Measurements from ENCODE around the gene SLC6A12.

The SLC6A12 gene

DNA sequence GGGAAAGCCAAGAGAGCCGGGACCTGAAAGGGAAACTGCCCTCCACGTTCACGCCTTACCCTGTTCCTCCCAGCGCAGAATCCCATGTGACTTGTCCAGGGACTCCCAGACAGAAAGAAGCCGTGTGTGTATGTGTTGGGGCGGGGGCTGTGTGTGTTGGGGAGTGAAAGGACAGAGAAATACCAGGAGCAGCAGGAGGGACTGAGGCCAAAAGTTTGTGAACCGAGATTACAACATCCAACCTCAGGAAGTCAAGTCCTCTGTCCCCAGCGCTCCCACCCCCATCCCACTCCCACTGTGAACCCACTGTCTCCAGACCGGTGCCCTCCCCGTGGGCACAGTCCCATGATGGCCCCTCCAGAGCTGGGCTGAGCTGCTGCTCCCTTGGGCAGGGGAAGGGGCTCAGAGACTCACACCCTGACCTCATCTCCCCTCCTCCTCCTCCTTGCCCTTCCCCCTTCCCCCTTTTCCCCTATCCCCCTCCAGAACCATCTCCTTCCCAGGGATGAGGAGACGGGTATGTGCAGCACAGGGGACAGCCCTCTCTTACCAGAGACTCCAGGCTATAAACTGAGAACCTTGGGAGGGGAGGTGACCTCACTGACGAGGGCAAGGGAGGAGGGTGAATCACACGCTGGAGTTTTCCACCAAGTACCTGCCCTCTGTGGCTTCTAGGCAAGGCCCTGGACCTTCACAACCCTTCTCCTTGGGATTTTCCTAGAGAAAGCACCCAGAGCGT is at the start of gene SLC6A12:
Gene SLC6A12, minus strand, starts transcription at position 155 of the 739 bp plus-strand sequence. CDS start 4,171 bp downstream, outside the sequence.
- Mint-ChIP-seq H3K4me3 (peak within 1 kb of the TSS in 1 of 2 donors; percentile 40), H3K36me3 (no peaks in the 10 kb centered on the region), H3K4me1 (peaks cover 12 to 19% of the 10 kb centered on the region in 2 donors), H3K27ac (no peak within 1 kb of the TSS), H3K9me3 (no peaks in the 10 kb centered on the region), H3K27me3 (peaks cover 47 to 54% of the 10 kb centered on the region in 2 donors)
- ATAC-seq (replicated peaks) = no peak
- no peak for DNase-seq

DNA sequence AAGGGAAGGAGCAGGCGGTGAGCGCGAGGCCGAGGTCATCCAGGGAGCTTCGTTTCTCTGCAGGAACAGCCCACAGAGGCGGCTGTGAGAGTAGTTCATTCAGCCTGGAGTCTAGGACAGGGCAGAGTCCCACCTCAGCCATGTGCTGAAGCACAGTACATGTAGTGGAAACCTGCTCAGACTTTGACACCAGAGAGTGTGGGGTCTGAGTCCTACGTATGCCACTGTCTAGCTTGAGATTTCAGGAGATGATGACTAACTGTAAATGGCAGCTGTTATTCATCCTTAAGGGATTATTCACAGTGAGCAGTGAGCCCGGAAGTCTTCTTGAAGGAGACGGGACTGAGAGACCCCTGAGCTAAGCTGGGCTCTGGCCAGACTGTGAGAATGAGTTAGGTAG is 49.6 kb upstream of the SLC6A12 start:
- H3K27ac Mint-ChIP-seq = no peak overlapping the region
- no peaks in the 10 kb centered on the region for H3K4me1 Mint-ChIP-seq
- DNase-seq (no peak), ATAC-seq (replicated peaks) (no peak)
- peaks cover 8 to 28% of the 10 kb centered on the region in 2 donors for H3K27me3 Mint-ChIP-seq
- no peaks in the 10 kb centered on the region for H3K9me3 Mint-ChIP-seq
- peaks cover 3% of the 10 kb centered on the region in 2 donors for H3K36me3 Mint-ChIP-seq
- H3K4me3 Mint-ChIP-seq = no peak overlapping the region

DNA sequence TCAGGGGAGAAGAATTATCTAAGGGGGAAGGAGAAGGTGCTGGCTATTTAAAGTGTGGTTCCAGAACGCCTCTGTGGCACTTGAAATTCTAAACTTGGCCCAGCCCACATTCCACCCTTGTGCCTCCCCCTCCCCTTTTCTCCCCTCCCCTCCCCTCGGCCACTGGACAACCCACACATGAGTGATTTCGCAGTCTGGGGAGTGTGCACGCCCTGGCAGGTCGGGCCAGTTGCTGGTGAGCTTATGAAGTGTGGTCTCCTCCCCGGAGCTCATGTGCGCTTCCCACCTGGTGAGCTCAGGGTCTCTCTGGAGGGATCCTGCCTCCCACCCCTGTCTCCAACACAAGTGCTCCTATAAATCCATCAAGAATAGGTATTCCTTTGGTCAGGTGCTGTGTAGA is 48.9 kb upstream of the SLC6A12 start, which contains the start of gene SLC6A13:
Gene SLC6A13, minus strand, starts transcription at position 20 of the 400 bp plus-strand sequence. CDS start 2,784 bp downstream, outside the sequence.
- Mint-ChIP-seq H3K36me3 (peaks cover 3% of the 10 kb centered on the region in 2 donors), H3K4me3 (no peak within 1 kb of the TSS), H3K27ac (no peak within 1 kb of the TSS), H3K9me3 (no peaks in the 10 kb centered on the region), H3K27me3 (peaks cover 16 to 35% of the 10 kb centered on the region in 2 donors), H3K4me1 (no peaks in the 10 kb centered on the region)
- no peak for ATAC-seq (replicated peaks)
- no peak for DNase-seq

DNA sequence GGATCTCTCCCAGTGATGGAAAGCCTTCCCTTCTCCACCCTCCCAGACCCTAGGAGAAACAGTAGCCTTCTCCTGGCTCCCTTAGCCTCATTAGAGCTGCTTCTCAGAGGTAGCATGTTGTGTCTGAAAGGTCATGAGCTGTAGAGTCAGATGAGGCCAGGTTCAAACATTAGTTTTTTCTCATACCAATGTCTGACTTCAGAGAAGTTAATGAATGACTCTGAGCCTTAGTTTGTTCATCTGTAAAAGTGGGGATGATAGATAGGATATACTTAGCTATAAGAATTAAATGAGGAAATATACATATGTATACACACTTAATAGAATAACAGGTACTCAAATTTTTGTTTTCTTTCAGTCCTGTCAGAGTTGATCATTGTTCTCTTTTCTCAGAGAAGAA is 48.2 kb upstream of the SLC6A12 start:
- ATAC-seq (replicated peaks) (no peak), DNase-seq (no peak)
- Mint-ChIP-seq H3K4me1 (no peaks in the 10 kb centered on the region), H3K36me3 (peaks cover 3% of the 10 kb centered on the region in 2 donors), H3K27me3 (peaks cover 21 to 42% of the 10 kb centered on the region in 2 donors), H3K27ac (no peak overlapping the region), H3K9me3 (no peaks in the 10 kb centered on the region), H3K4me3 (no peak overlapping the region)

DNA sequence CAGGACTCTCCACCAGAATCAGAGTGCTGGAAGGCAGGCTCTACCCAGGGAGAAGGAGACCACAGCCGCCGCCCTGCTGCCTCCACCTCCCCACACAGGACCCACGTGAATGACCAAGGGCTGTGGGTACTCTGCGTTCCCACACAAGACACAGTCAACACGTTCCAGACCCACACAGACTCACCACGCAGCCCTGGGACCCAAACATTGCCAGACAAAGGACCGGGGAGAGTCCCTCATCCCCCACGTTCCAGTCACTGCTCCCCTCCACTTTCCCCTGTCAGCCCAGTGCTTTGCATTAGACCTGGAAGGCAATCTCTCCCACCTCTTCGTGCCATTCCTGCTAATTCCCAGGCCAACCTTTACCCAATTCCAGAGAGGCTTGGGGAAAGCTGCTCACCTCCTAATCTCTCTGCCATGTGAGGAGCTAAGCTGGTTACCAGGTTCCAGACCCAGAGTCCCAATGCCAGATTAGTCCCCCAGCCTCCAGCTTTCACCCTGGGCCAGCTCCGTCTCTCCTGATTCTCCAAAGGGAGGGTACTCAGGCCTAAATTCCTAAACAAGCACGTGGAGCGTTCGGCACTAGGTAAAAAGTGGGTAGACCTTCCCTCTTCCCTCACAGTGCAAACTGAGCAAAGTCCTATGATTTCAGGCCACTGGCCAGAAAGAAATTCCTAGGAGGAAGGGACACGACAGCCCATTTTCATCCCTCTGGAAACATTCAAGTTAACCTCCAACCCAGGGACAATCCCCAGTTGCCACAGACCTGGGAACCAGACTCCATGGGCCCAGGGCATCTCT is 43.8 kb upstream of the SLC6A12 start:
- Mint-ChIP-seq H3K27ac (no peak overlapping the region), H3K36me3 (no peaks in the 10 kb centered on the region), H3K27me3 (peaks cover 40 to 63% of the 10 kb centered on the region in 2 donors), H3K9me3 (no peaks in the 10 kb centered on the region), H3K4me3 (no peak overlapping the region), H3K4me1 (no peaks in the 10 kb centered on the region)
- no peak for ATAC-seq (replicated peaks)
- DNase-seq = no peak

DNA sequence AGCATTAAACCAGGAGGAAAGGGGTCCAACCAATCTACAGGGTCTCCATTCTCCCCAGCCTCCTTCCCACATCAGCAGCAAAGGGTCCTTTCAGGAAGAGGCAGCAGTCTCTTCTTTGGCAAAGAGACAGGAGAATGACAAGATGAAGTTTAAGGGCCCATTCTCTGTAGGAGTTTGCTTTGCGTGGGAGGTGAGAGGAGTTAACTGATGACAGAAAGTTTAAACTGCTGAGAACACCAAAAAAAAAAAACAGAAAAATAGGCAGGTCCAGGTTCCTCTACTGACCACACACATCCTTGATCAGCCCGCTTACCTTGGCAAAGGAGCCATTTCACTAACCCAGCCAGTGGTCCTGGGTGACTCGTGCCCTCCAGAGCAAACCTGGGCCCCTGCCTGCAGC is 43.0 kb upstream of the SLC6A12 start:
- no peak overlapping the region for H3K4me3 Mint-ChIP-seq
- DNase-seq (no peak), ATAC-seq (replicated peaks) (no peak)
- H3K27ac Mint-ChIP-seq = no peak overlapping the region
- H3K4me1 Mint-ChIP-seq = no peaks in the 10 kb centered on the region
- H3K9me3 Mint-ChIP-seq = no peaks in the 10 kb centered on the region
- no peaks in the 10 kb centered on the region for H3K36me3 Mint-ChIP-seq
- H3K27me3 Mint-ChIP-seq = peaks cover 40 to 59% of the 10 kb centered on the region in 2 donors

DNA sequence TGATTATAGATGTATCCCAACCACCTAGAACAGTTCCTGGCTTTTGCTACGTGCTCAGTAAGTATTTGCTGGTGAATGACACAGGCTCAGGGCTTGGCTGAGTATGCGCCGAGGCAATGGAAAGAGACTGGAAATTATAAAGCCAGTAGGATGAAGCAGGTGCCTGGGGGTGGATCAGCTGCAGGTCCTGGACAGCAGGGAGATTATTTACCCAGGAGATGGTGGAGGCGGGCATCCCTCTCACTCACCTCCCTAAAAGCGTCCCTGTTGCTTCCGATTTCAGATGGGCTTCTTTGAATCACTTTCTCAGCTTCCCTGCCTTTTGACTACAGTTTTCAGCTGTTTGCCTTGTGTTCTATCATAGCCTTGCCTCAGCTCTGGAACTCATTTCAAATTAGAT is 42.3 kb upstream of the SLC6A12 start:
- H3K4me1 Mint-ChIP-seq = no peaks in the 10 kb centered on the region
- H3K9me3 Mint-ChIP-seq = no peaks in the 10 kb centered on the region
- no peak overlapping the region for H3K27ac Mint-ChIP-seq
- DNase-seq (no peak), ATAC-seq (replicated peaks) (no peak)
- no peaks in the 10 kb centered on the region for H3K36me3 Mint-ChIP-seq
- H3K4me3 Mint-ChIP-seq = no peak overlapping the region
- H3K27me3 Mint-ChIP-seq = peaks cover 40 to 53% of the 10 kb centered on the region in 2 donors

DNA sequence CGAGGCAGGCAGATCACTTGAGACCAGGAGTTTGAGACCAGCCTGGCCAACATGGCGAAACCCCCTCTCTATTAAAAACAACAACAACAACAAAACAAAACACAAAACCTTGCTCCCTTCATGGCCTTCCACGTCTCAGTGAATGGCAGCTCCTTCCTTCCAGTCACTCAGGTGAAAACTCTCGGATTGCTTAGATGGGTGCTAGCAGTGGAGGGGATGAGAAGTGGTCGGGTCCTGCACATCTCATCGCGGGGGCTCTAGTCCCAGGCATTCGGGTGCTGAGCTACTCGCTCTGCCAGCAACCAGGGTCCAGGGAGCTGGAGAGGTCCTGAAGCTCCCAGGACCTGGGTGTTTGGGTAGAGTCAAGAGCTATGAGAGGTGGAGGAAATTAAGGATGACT is 41.0 kb upstream of the SLC6A12 start:
- no peaks in the 10 kb centered on the region for H3K4me1 Mint-ChIP-seq
- DNase-seq = no peak
- H3K9me3 Mint-ChIP-seq = no peaks in the 10 kb centered on the region
- H3K27ac Mint-ChIP-seq = no peak overlapping the region
- no peak for ATAC-seq (replicated peaks)
- H3K27me3 Mint-ChIP-seq = peaks cover 35 to 48% of the 10 kb centered on the region in 2 donors
- no peak overlapping the region for H3K4me3 Mint-ChIP-seq
- H3K36me3 Mint-ChIP-seq = no peaks in the 10 kb centered on the region

DNA sequence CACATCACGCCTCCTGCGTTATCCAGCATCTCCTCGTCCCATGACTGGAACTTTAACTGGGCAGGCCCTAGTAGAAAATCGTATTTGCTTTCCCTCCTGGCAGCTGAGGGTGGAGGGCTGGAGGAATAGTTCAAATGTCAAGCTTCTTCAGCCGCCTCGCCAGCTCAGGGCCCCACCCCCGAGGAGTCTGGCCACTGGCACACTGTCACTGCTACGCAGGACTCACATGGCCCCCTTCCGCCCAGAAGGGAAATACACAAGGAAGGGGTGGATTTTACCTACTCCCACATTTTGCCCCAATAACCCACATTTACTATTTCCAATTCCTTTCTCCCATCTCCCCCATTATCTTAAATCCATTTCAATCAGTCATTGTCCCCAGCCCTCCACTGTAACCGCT is 40.1 kb upstream of the SLC6A12 start:
- Mint-ChIP-seq H3K27ac (no peak overlapping the region), H3K27me3 (peaks cover 33 to 47% of the 10 kb centered on the region in 2 donors), H3K9me3 (peaks cover under 1 to 1% of the 10 kb centered on the region in 2 donors), H3K4me1 (no peaks in the 10 kb centered on the region), H3K36me3 (no peaks in the 10 kb centered on the region), H3K4me3 (no peak overlapping the region)
- DNase-seq (no peak), ATAC-seq (replicated peaks) (no peak)

DNA sequence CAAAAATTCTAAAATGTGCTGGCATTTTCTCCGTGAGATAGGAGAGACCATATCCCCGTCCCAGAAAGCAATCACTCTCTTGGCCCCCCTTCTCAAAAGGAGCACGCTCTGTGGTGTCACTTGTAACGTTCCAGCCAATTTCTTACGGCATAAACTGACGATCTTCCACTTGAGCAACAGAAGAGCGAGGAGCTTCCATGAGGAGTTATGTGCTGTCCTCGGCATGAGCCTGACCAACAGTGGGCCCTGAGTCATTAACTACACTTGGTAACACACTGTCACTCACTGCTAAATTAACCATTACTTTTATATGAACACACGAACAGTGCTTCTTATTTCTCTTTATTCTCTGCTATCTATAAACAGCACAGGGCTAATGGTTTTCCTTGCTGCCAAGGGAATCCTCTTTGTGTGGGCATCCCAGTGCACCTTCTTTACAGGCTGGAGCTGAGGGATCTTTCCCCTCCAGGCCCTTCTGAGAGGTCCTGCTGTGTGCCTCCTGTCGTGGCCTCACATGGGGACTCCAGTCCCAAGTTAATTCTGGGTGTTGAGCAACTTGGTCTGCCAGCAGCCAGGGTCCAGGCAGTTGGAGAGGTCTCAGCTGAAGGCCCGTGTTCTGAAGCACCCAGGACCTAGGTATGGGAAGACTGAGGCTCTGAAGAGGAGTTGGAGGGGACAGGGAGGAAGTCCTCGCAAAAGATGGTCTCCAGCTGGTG is 39.3 kb upstream of the SLC6A12 start:
- no peak for DNase-seq
- ATAC-seq (replicated peaks) = no peak
- Mint-ChIP-seq H3K27ac (no peak overlapping the region), H3K4me3 (no peak overlapping the region), H3K9me3 (peaks cover 2 to 5% of the 10 kb centered on the region in 2 donors), H3K4me1 (no peaks in the 10 kb centered on the region), H3K27me3 (peaks cover 33 to 46% of the 10 kb centered on the region in 2 donors), H3K36me3 (no peaks in the 10 kb centered on the region)

DNA sequence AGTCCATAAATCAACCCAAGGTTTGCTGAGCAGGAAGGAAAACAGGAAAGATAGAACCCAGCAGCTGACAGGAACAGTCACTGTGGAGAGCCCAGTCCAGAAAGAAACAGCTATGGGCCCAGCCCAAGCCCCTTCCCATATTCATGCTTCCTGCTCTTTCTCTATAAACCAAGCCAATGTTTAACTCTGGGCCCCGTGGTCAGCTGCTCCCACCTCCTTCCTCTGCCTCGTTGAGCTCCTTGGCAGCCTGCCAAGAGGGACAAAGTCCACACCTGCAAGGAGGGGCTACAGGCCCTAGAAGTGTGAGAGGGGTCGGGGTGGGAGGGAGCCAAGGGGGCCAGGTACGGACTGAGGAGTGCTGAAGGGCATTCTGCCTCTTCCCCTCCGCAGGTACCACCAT is 38.7 kb upstream of the SLC6A12 start:
- no peak overlapping the region for H3K27ac Mint-ChIP-seq
- no peak overlapping the region for H3K4me3 Mint-ChIP-seq
- peaks cover 30 to 45% of the 10 kb centered on the region in 2 donors for H3K27me3 Mint-ChIP-seq
- ATAC-seq (replicated peaks) = no peak
- no peaks in the 10 kb centered on the region for H3K4me1 Mint-ChIP-seq
- no peak for DNase-seq
- H3K9me3 Mint-ChIP-seq = peaks cover 6 to 10% of the 10 kb centered on the region in 2 donors
- peaks cover 0 to 2% of the 10 kb centered on the region in 2 donors for H3K36me3 Mint-ChIP-seq

DNA sequence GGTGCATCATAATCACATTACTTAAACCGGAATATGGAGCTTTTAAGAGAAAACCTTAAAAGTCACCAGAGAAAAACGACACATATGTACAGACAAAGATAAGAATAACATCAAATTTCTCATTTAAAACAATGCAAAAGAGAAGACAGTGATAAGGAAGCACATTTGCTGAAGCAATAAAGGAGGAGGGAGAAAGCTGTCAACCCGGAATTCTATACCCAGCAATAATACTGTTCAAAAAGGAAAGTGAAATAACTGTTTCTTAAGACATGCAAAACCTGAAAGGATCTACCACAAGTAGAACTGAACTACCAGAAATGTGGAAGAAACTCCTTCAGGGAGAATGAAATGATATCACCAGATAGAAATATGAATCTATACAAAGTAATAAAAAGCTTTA is 33.3 kb upstream of the SLC6A12 start:
- no peak for DNase-seq
- Mint-ChIP-seq H3K4me1 (no peaks in the 10 kb centered on the region), H3K36me3 (peaks cover 4 to 6% of the 10 kb centered on the region in 2 donors), H3K4me3 (no peak overlapping the region), H3K9me3 (peaks cover 13 to 24% of the 10 kb centered on the region in 2 donors), H3K27me3 (peaks cover 13 to 23% of the 10 kb centered on the region in 2 donors), H3K27ac (no peak overlapping the region)
- no peak for ATAC-seq (replicated peaks)

DNA sequence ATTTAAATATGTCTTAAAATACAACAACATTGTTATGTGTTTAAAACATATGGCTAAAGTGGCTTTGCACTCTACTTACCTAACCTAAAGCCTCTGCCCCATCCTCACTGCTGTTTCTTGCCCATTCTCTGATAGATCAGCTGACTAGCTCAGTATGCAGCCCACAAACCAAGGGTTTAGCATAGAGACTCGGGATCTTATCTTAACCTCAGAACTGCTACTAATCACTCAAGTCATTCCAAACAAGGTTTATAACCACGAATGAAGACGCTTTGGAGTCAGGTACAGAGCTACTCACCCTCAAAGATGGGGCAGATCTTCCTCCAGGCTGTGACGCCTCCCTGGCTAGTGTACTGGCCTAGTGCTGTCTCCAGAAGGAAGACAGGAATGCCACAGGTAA is 29.4 kb upstream of the SLC6A12 start:
- no peak for ATAC-seq (replicated peaks)
- Mint-ChIP-seq H3K27ac (no peak overlapping the region), H3K4me3 (no peak overlapping the region), H3K9me3 (peaks cover 12 to 19% of the 10 kb centered on the region in 2 donors), H3K36me3 (peaks cover 4 to 6% of the 10 kb centered on the region in 2 donors), H3K27me3 (peaks cover 19 to 27% of the 10 kb centered on the region in 2 donors), H3K4me1 (no peaks in the 10 kb centered on the region)
- DNase-seq = no peak

DNA sequence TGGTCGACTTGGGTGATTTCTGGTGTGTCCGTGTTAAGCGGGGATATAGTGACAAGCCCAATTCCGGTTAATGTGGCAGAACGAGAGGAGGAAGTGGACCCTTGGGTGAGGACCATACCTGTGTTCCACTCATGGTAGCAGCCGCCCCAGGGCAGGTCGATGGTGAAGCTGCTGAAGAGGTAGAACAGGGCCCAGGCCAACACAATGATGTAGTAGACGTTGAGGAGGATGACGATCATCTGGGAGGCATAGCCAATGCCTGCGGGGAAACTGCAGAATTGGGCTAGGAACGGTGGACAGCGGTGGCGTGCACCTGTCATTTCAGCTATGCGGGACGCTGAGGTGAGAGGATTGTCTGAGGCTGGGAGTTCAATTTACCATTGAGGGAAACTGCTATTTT is 28.5 kb upstream of the SLC6A12 start:
- H3K4me1 Mint-ChIP-seq = no peaks in the 10 kb centered on the region
- no peak overlapping the region for H3K4me3 Mint-ChIP-seq
- no peak for ATAC-seq (replicated peaks)
- H3K9me3 Mint-ChIP-seq = peaks cover 8 to 14% of the 10 kb centered on the region in 2 donors
- H3K27me3 Mint-ChIP-seq = peaks cover 16 to 22% of the 10 kb centered on the region in 2 donors
- no peak for DNase-seq
- H3K27ac Mint-ChIP-seq = no peak overlapping the region
- H3K36me3 Mint-ChIP-seq = peaks cover 2 to 6% of the 10 kb centered on the region in 2 donors

Measured in stimulated activated naive B cell treated with anti-CD40 and anti-IgM and Interleukin-4, amounts not matched to agents 10 μg/mL and 1 μg/mL and 100 μg/mL, for 72 hours (primary cell).